UCSD-AML1 (cell line): ENCODE results near the gene RNF214.
"Not testable (repeated sequence)": the region's sequence is repeated elsewhere in the genome, so short reads cannot be mapped to it uniquely, and the experiment has no call there.

ENCODE experiments used
- DNase-seq: peaks from one replicate; lab custom pipeline; 2025; ENCODE audit not compliant: unreplicated experiment; lab: John Stamatoyannopoulos, UW

The RNF214 gene

DNA sequence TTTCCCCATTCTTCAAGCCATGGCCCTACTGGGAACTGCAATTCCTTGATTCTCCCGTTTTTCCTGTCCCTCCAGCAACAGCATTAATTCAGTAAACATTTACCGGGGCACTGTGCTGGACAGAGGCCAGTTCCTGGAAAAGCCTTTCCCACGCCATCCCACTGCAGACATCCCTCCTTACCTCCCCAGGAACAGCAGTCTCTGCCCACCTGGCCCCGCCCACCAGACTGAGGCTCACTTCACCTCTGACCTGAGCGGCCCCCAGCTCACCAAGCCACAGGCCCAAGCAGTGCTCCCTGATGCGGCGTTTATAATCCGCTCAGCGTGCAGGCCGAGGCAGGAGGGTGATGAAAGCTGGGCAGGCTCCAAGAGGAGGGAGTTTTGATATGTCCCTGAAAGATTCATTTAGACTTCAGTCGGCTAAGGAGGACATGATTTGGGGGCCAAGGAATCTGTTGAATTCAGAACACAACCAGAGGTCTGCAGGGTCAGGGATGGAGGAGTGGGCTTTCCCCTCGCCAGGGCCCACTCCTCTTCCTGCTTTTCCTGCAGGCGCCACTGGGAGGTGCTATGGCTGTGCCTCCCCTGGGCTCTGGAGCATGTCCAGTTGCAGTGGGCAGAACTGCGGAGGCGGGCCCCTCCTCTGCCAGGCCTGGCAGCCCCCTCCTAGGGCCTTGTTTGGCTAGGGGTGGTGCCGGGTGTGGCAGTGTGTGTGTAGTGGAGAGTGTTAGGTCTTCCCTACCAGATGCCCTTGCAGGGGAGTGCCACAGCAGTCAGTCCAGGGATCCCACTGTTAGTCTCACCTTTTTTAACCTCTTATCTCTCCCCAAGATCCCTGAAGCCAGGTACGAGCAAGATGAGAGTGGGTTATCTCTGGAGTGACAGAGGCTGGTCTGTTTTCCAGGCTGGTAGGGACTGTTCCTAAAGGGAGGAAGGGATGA is 34.7 kb upstream of the RNF214 start:
- DNase-seq = no peak

DNA sequence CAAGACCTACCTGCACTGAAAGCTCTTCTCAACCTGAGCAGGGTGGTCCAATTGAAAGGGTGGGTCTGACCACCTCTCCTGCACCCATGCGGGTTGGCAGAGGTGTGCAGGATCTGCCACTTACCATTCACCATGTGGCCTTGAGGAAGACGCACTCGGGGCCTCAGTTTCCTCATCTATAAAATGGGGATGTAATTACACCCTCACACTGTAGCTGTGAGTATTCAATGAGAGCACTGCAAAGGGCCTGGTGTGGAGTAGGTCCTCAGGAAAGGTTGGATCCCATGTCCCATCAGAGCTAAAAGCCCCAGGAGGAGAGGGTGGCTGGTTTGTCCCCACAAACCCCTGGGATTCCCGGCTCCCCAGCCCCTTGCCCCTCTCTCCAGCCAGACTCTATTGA is 33.9 kb upstream of the RNF214 start:
- DNase-seq = no peak

DNA sequence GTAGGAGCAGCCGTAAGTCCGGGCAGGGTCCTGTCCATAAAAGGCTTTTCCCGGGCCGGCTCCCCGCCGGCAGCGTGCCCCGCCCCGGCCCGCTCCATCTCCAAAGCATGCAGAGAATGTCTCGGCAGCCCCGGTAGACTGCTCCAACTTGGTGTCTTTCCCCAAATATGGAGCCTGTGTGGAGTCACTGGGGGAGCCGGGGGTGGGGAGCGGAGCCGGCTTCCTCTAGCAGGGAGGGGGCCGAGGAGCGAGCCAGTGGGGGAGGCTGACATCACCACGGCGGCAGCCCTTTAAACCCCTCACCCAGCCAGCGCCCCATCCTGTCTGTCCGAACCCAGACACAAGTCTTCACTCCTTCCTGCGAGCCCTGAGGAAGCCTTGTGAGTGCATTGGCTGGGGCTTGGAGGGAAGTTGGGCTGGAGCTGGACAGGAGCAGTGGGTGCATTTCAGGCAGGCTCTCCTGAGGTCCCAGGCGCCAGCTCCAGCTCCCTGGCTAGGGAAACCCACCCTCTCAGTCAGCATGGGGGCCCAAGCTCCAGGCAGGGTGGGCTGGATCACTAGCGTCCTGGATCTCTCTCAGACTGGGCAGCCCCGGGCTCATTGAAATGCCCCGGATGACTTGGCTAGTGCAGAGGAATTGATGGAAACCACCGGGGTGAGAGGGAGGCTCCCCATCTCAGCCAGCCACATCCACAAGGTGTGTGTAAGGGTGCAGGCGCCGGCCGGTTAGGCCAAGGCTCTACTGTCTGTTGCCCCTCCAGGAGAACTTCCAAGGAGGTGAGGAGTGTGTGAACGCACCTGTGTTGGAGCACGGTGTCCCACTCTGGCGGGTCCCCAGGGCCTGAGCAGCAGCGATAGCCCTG is 33.2 kb upstream of the RNF214 start, which contains the start of gene TAGLN:
Gene TAGLN, plus strand, starts transcription at position 318 of the 863 bp plus-strand sequence. CDS start 3,644 bp downstream, outside the sequence.
- no peak for DNase-seq

DNA sequence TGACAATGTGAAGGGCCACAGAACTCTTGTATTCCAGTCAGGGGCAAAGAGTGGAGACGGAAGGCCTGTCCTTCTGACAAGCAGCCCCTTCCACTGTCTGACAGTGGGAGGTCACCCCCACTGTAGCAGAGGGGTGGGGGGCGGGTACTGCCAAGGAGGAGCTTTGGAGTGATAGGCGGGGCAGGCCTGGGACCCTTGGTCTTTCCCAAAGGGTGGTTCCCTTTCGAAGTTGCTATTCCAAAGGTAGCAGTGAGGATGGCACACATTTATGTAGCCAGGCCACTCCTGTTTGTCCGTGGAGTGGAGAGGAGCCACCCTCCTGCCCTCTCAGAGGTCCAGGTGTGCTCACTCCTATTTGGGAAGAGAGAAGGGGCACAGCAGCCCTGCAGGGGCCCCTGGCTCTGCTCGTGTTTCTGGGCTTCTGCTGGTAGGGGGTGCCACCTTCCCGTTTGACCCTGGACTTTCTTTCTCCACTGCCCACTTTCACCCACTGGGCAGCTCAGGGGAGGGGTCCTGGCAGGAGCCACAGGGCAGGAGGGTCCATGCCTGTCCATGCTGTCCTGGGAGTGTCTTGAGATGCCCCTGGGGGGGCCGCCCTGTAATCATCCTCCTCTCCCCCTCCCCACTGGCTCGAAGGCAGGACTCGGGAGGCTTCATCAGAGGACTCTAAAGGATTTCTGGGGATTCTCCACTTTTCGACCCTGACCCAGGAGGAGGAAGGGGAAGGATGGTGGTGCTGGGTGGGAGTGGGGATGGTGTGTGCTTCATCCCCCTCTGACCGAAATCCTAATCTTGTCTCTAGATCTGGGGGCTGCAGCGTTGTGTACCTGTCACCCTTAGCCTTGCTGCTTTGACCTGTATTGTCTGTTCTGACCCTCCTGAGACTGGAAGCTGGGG is 32.3 kb upstream of the RNF214 start:
- no peak for DNase-seq

DNA sequence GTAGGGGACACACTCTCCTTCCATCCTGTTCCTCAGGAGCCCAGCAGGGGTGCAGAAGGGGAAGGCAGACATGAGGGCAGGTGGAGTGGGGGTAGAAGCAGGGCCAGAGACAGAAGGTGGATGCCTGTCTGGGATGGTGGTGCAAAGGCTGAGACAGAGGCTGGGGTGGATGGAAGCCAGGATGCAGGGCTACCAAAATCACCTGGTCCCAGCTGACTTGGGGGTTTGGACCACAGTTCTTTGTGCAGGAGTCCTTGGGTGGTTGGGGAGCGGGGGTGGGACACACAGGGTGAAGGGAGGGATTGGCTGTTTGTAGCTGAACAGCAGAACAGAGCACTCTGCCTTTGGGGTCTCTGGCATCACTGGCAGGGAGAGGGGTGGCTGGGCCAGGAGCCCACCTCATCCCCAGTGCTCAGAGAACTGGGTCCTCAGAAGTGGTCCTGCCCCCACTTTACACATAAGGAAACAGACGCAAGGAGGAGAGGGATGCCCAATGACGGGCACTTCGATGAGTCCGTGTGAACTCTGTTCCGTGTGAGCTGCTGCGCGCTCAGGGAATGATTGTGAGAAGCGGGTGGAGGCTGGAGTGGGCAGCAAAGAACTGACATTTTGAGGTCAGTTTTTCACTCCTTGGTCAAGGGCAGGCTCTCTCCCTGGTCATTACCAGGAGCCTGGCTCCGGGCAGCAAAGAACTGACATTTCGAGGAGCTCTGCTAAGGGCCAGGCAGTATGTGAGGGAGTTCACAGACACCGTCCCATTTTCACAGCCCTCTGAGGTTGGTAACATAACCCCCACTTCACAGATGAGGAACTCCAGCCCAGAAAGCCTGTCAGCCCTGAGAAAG is 31.4 kb upstream of the RNF214 start:
- no peak for DNase-seq

DNA sequence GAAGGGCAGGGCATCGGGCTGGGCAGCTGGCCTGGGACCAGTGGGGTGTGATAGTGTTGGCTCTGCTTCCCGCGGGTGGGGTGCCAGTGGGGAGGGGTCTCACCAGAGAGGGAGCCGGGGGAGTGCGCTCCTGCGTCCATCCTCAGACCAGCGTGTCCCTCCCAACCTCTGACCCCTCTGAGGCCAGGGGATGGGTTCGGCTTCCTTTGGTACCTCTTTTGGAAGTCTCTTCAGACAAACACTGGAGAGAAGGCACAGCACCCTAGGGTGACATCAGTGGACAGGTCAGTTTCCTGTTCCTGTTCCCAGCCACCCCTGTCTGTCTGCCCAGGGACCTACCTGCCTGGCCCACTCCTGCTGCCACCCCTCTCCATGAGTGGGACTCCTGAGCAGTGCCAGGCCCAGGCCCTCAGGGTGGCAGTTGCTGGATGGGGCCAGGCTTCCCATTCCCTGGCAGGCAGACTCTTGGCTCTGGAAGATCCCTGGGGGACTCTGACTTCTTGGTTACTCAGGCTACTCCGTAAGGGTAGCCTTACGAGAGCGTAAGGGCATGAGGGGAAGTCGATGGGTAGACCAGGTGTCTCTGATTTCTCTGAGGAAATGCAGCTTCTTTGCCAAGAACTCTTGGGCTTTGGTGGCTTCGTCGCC is 30.7 kb upstream of the RNF214 start:
- DNase-seq = no peak

DNA sequence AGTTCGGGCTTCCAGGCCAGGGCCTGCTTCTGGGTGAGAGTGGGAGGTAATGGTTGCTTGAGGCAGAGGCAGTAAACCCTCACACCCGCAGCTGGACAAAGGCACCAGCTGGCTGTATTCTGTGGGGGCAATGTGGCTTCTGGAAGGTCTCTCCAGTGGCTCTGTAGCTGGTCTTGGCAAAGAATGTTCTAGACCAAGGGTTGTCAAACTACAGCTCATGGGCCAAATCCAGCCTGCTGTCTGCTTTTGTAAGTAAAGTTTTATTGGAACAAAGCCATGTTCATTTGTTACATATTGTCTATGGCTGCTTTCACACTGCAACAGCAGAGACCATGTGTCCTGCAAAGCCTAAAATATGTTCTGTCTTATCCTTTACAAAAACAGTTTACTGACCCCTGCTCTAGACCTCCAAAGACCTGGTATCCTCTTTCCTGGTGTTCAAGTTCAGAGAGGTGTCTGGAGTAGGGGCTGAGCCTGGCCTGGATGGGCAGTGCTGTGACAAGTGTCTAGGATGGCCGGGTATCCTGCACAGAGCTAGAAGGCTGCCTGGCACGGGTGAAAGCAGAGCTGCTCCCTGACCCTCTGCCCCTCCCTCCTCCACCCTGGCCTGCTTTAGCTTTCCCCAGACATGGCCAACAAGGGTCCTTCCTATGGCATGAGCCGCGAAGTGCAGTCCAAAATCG is 29.9 kb upstream of the RNF214 start:
- DNase-seq = no peak

DNA sequence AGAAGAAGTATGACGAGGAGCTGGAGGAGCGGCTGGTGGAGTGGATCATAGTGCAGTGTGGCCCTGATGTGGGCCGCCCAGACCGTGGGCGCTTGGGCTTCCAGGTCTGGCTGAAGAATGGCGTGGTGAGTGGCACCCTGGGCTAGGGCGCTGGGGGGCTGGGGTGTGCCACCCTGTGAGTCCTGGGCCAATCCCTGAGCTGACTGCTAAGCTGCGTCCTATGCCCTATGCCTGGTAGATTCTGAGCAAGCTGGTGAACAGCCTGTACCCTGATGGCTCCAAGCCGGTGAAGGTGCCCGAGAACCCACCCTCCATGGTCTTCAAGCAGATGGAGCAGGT is 29.4 kb upstream of the RNF214 start:
- no peak for DNase-seq

DNA sequence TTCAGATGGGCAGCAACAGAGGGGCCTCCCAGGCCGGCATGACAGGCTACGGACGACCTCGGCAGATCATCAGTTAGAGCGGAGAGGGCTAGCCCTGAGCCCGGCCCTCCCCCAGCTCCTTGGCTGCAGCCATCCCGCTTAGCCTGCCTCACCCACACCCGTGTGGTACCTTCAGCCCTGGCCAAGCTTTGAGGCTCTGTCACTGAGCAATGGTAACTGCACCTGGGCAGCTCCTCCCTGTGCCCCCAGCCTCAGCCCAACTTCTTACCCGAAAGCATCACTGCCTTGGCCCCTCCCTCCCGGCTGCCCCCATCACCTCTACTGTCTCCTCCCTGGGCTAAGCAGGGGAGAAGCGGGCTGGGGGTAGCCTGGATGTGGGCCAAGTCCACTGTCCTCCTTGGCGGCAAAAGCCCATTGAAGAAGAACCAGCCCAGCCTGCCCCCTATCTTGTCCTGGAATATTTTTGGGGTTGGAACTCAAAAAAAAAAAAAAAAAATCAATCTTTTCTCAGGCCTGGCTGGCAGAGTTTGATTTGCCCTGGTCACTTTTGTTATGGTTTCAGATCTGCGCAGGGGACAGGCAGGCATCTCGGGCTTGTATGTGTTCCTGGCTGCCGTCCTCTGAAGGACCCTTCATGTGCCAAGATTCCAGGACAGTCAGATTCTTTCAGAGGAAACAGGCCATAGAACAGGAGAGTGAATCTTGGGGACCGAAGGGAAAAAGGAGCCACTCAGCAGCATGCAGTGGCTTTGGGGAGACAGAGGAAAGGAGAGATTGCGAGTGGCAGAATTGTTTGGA is 28.0 kb upstream of the RNF214 start:
- DNase-seq = no peak

DNA sequence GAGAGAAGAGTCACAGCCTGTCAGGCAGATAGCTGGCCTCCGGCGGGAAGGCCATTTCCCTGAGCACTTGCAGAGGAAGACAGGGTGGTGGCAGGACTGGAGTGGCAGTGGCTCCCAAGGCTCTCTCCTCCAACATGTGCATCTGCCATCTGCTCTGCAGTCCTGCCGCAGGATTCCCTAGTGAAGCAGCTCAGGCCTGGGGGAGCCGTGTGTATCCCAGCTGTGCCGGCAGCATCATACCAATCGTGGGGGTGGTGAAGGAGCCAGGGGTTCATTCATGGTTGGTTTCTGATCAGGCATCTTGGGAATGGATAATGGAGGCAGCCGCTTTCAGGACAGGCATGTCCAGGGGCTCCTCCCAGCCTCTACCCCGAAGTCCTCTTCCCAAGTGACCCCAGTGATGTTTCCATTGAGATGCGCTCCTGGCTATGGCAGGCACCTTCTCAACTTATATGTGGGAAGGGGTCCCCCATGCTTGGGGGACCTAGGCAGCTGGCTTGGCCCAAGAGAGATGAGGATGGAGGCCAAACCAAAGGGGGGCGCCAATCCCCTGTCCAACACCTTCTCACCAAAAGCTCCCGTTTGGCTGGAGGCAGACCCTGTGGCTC is 27.2 kb upstream of the RNF214 start:
- no peak for DNase-seq

DNA sequence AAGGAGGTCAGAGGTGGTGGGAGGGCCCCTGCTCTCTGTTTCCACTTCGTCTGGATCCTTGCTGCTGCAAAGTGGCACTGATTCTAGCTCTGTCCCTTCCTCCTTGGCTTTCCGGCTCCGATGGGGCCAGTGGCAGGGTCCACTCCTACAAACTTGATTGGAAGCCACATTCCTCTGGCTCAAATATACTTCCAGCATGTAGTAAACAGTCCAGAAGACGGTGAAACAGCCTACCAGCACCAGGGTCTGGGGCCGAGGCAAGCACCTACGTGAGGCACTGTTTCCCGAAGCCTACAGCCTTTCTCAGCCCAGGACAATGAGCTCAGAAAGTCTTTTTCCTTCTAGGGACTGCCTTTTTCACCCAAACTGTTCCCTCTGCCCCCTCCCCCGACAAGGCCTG is 26.4 kb upstream of the RNF214 start:
- not testable (repeated sequence) for DNase-seq

DNA sequence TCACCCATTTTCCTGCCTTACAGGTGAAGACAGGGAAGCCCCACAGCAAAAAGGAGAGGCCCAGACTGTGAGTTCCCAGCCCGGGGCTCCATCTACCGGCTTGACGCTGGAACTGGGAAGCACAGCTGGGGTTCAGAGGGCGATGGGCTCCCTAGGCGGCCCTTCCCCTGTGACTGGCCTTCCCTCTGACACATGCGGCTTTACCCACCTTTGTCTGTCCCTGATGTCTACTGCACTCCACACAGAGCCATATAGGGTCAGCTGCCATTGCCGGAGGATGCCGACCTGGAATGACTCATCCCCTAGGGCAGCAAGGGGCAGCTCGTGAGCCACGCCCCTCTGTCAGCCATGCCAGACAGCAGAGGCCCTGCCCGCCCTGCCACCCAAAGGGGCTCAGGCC is 25.6 kb upstream of the RNF214 start:
- DNase-seq = not testable (repeated sequence)

DNA sequence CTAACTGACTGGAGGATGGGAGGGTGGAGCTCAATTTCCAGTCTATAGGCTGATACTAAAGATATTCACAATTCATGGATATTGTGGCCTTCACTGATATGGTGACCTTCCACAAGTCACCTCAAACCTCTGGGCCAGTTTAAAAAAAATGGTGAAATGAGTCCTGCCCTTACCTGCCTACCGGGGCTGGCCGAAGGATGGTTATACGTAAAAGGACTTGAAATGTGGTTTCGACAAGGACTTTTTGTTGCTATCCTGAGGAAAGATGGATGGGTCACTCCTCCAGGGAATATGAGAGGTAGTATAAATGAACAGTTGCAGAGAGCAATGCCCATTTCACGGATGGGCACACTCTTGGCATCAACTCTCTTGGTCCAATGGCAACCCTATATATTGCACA is 25.0 kb upstream of the RNF214 start:
- not testable (repeated sequence) for DNase-seq

DNA sequence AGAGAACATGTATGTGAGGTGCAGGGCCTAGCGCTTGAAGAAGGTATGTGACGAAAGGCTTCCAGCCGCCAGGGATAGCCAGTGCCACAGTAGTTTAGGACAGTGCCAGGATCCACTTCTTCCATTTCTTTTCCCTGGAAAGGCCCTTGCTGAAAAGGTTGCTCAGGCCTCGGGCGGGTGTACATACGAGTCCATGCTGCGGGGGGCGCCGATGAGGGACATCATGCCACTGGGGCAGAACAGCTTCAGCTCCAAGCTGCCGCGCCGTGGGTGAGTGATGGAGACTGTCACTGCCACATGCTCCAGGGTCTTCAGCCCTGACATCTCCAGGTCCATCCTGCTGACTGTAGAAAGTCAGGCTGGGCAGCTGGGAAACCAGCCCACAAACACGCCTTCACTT is 23.8 kb upstream of the RNF214 start:
- DNase-seq = not testable (repeated sequence)

DNA sequence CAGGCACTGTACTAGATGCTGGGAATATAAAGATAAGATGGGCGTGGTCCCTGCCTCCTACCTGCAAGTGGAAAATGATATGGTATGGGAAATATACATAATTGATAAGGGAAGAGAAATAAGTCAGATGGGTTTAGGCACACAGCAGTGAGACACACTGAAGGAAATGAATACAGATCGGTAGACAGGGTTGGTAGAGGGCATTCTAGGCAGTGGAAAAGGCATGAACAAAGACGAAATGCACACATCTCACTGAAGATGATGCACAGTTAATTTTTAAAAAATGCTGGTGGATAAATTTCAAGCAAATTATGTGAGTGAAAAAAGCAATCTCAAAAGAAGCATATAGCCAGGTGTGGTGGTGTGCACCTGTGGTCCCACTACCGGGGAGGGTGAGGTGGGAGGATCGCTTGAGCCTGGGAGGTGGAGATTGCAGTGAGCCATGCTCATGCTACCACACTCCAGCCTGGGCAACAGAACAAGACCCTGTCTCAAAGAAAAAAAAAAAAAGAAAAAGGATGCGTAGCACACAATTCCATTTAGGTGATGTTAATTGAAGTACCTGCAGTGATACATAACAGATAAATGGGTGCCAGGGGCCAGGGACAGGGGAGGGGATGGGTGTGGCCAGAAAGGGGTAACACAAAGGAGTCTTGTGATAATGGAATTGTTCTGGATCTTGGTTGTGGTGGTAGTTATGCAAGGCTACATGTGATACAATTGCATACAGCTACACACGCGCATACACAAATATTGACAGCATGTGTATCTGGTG is 22.9 kb upstream of the RNF214 start:
- not testable (repeated sequence) for DNase-seq

DNA sequence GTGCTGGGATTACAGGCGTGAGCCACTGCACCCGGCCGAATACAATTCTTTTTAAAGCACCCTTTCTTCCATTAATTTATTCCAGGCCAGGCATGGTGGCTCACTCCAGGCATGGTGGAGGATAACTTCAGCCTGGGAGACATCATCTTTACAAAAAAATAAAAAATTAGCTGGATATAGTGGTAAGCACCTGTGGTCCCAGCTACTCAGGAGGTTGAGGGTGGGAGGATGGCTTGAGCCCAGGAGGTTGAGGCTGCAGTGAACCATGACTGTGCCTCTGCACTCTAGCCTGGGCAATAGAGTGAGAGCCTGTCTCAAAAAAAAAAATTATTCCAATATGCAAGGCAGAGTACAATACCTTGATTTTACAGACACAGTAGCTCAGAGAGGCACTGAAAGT is 21.9 kb upstream of the RNF214 start:
- no peak for DNase-seq
